ENCODE data around the gene ZNF432.

ZNF432 gene

DNA sequence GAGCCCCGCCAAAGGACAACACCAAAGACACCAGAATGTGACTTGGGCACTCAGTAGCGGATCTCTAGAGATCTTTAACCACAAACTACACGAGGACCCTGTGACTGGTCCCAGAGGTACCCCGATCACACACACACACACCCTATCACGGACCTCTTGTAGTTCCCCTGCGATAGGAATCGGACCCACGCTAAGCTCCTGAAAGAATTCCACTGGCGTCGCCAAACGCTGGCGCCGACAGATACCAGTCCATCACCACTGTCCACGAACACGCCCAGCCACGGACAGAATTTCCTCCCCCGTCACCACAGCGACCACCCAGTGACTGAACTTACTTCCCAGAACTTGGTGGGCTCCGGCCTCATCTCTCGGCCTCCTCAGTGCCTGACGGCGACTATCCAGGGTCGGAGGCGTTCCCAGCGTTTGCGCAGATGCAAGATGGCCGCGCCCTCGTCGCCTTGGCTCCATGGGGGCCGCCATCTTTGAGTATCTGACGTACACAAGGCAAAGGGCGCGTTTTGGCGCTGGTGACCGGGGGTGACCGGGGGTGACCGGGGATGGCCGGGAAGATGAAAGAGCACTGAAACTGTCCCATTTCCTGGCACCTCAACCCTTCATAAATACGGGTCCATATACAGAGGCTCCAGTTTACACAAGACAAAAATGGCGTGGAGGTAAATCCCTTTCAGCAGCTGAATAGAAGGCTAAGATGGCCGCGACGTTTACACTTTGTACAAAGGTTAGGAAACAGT lies 40.7 kb downstream of the ZNF432 start, which contains the start of gene ZNF615:
Gene ZNF615 (minus strand): TSS at position 406 of the 752 bp plus-strand sequence. CDS start 4,500 bp downstream, outside the sequence.
- peak; percentile 85 to 92 for DNase-seq

- DNase-seq, result no peak
Observed at GRCh38 chr19:52007451-52007805, 41.2 kb downstream of the ZNF432 start.

DNA sequence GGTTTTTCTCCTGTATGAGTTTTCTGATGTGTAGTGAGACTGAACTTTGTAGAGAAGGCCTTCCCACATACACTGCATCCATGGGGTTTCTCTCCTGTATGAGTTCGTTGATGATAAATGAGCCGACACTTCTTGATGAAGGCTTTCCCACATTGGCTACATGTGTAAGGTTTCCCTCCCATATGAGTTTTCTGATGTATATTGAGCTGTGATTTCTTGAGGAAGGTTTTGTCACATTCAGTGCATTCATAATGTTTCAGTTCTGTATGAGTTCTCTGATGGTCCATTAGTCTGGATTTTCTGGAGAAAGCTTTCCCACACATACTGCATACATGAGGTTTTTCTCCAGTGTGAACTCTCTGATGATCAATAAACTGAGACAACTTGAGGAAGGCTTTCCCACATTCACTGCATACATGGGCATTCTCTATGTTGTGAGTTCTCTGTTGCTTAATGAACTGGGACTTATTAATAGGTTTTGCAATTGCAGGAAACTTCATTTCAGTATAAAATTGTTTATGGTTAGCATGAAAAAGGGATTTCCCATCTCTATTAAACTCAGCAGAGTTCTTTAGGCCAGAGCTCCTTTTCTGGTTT lies 54.5 kb downstream of the ZNF432 start:
- DNase-seq, result no peak

GRCh38 chr19:51993422-51993821 lies 55.2 kb downstream of the ZNF432 start:
- no peak for DNase-seq

DNA sequence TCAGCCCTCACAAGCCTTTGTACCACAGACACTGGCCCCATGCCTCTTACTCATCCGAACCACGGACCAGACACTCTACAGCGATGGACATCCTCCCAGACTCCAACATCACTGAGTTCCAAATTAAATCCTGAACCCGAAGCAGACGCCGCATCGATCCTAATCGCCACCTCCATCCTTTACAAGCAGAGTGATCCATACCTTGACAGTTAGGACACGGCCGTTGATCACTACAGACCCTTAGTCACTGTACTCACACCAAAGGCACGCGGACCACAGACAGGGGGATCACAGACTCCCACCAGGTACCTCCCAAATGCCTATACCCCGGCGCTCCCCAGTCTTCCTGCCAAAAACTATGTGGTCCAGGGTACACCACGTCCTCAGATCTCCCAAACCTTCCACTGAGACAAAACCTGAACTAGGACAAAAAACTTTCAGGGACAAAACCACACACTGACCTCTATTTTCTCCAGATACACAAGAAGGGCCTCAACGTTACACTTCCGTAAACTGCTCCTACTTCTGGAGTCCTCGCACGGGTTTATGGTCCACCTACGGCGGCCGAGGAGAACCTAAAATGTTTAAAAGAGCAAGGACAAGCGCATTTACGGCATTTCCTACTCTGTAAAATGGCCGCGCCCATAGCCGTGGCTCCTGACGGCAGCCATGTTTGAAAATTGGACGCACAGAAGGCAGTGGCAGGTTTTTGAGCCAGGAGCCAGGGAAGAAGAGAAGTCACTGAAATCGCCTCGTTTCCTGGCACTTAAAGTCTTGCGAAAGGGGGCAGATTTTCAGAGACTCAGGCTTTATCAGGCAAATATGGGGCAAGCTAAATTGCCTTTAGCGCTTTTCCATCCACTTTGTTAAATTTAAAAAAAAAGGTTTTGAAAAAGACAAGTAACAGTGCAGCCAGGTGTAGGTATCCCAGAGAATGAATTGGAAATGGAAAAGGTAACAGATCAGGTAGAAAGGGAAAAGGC lies 62.0 kb downstream of the ZNF432 start, which contains the start of gene ZNF350:
Gene ZNF350 (minus strand): TSS at position 532 of the 983 bp plus-strand sequence. CDS start 12,480 bp downstream, outside the sequence.
- DNase-seq, result peak; percentile 86 to 93

DNA sequence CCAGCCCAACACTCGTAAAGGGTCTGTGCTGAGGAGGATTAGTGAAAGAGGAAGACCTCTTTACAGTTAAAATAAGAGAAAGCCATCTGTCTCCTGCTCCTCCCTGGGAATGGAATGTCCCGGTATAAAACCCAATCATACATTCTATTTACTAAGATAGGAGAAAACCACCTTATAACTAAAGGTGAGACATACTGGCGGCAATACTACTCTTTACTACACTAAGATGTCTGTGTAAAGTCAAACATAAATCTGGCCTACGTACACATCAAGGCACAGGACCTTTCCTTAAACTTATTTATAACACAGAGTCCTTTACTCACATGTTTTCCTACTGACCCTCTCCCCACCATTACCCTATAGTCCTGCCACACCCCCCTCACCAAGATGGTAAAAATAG lies 65.3 kb downstream of the ZNF432 start:
- DNase-seq, result no peak

All from NCI-H446 (cell line).